ENCODE results near the gene PTGES3. TPM values are rescaled to one million over a fixed set of nuclear protein-coding genes. Genes with fewer than 3 reads are reported as not detected.

Gene PTGES3
- total and polyA plus RNA-seq, 2 of the 8 experiments (the other 6 are each of a cell fraction or from before 2014, with no cell fraction given), result 111 to 464 TPM

- no peak for TF ChIP-seq SP4 (IDR thresholded peaks at IDR 0.05; ENCODE audit: low read length)
- no peak for TF ChIP-seq KDM1A (IDR thresholded peaks at IDR 0.05; ENCODE audit: borderline replicate concordance, low read length)
- no peak for TF ChIP-seq MAX (IDR thresholded peaks at IDR 0.05)
- TF ChIP-seq FOSL1 (IDR thresholded peaks at IDR 0.05; ENCODE audit: insufficient read depth, low read depth, low read length), result no peak
- TF ChIP-seq HDAC2 (IDR thresholded peaks at IDR 0.05; ENCODE audit: borderline replicate concordance in 1 of 2, low read depth in 2 of 2, low read length in 2 of 2), result no peak
- no peak for TF ChIP-seq EP300 (IDR thresholded peaks at IDR 0.05; ENCODE audit: borderline replicate concordance in 1 of 2, low read depth in 2 of 2, low read length in 2 of 2)
- TF ChIP-seq TAF1 (IDR thresholded peaks at IDR 0.05; ENCODE audit: low read depth, low read length), result no peak
- no peak for TF ChIP-seq SUZ12 (IDR thresholded peaks at IDR 0.05; ENCODE audit: low read length)
Observed at GRCh38 chr12:56682323-56682722, 5.8 kb downstream of the PTGES3 start (continued).
